Lower leg skin (tissue), 4 donors: ENCODE results near the gene ARHGEF6. TPM values are rescaled to one million over a fixed set of nuclear protein-coding genes. Genes with fewer than 3 reads are reported as not detected.
"Not testable (repeated sequence)": the region's sequence is repeated elsewhere in the genome, so short reads cannot be mapped to it uniquely, and the experiment has no call there.

Experiments
- DNase-seq, 2 donors: peaks; one replicate each; pipeline ENCODE4 v3.0.0-alpha.2; 2019; ENCODE audit warnings: low spot score in 2 of 2
- H3K4me3 ChIP-seq: fragments of 200-600 bp; sonication (generic); 2 replicates; pipeline ENCODE4 v1.5.1; 2017; ENCODE audit warnings: mild to moderate bottlenecking, low read depth; ENCODE audit not compliant: poor library complexity, severe bottlenecking
- POLR2A ChIP-seq, 2 donors: fragments of 450-650 bp; IDR thresholded peaks; one replicate each; pipeline ENCODE4 v1.6.1; 2016 to 2017; ENCODE audit warnings: antibody characterized with exemption in 2 of 2, mild to moderate bottlenecking in 1 of 2, moderate library complexity in 1 of 2
- WGBS, 2 donors: methylation state at CpG; one replicate each; pipeline ENCODE4 v1.1.5; 2018; 5-methylcytosine and 5-hydroxymethylcytosine counted together
- intact Hi-C: fragments of 100-400 bp; cut with DNase I; formaldehyde crosslinking; loops from one replicate; pipeline ENCODE4 v1.15.0; 2023; ENCODE audit warnings: low total_unique reads
- total RNA-seq, 4 donors: library from RNA; depleted of rRNA; stranded (reverse); fragments of >200 nt; gene quantifications; one replicate each; pipeline ENCODE4 v1.1.0, GENCODE V29; 2016
- TF ChIP-seq, protein P1 (sequence below), 3 donors: fragments of 450-650 bp; IDR thresholded peaks; one replicate each; pipeline ENCODE4 v1.5.1; 2016; ENCODE audit warnings: antibody characterized with exemption in 3 of 3, mild to moderate bottlenecking in 3 of 3, moderate library complexity in 2 of 3

The ARHGEF6 gene
- total RNA-seq, 4 donors from 2014 or later: 5.8 to 9.6 (median 7.9) TPM

DNA sequence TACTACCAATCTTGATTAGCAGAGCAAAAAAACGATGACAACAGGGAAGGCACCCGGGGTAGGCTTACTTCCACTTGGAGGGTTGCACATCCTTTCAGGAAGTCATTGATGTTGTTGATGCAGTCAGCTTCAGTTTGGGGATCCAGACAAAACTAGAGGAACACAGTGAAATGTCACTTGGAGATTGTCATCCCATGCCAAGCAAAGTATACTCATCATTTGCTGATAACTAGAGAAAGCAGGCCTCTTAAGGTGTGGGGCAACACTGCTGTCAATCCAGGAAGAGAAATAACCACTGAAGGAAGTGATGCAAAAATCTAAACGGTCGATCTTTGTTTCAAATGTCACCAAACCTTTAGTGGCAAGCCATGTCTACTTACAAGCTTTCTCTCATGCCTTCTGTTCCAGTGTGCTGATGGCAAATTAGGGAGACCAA, 1.4 kb downstream of the ARHGEF6 start:
- 49 to 57% methylated on average over 4 of the region's 4 CpGs for WGBS, 2 donors
- DNase-seq: no peak
- TF ChIP-seq POLR2A (IDR thresholded peaks at IDR 0.05): no peak
- TF ChIP-seq, protein P1, sequence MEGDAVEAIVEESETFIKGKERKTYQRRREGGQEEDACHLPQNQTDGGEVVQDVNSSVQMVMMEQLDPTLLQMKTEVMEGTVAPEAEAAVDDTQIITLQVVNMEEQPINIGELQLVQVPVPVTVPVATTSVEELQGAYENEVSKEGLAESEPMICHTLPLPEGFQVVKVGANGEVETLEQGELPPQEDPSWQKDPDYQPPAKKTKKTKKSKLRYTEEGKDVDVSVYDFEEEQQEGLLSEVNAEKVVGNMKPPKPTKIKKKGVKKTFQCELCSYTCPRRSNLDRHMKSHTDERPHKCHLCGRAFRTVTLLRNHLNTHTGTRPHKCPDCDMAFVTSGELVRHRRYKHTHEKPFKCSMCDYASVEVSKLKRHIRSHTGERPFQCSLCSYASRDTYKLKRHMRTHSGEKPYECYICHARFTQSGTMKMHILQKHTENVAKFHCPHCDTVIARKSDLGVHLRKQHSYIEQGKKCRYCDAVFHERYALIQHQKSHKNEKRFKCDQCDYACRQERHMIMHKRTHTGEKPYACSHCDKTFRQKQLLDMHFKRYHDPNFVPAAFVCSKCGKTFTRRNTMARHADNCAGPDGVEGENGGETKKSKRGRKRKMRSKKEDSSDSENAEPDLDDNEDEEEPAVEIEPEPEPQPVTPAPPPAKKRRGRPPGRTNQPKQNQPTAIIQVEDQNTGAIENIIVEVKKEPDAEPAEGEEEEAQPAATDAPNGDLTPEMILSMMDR (IDR thresholded peaks at IDR 0.05): no peak
- intact Hi-C loops: no loop called here
- H3K4me3 ChIP-seq: no peak overlapping the region

DNA sequence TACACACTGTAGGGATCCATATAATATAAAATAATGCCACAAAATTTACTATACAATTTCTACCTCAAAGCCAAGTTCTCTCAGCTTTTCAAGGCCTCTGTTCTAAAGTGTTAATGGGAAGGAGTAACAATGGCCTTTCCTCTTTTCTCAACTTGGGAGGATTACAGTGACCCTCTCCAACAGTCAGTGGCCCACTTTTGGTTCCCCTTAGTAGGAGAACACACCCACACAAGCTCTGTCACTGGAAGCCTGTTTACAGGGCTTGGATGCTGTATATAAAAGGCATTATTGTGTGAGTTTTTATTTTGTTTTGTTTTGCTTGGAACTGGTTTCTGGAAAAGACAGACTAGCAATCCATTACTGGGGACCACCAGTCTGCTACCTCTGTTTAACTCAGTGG, 1.8 kb downstream of the ARHGEF6 start:
- intact Hi-C loops: no loop called here
- DNase-seq: no peak
- TF ChIP-seq, protein P1 (IDR thresholded peaks at IDR 0.05): no peak
- TF ChIP-seq POLR2A (IDR thresholded peaks at IDR 0.05): no peak
- H3K4me3 ChIP-seq: no peak overlapping the region

DNA sequence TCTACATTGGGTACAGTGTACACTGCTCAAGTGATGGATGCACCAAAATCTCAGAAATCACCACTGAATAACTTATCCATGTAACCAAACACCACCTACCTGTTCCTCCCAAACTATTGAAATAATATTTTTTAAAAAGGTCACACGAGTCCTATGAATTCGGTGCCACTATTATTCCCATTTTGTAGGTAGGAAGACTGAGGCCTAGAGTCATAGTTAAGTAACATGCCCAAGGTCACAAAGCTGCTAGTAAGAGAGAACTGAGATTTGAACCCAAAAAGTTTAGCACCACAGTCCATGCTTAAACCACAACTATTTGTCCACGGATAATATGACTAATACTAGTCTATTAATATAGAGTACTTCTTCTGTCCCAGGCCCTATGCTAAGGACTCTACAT, 2.7 kb downstream of the ARHGEF6 start:
- TF ChIP-seq POLR2A (IDR thresholded peaks at IDR 0.05): no peak
- TF ChIP-seq, protein P1 (IDR thresholded peaks at IDR 0.05): no peak
- intact Hi-C loops: no loop called here
- no peak for DNase-seq
- H3K4me3 ChIP-seq: no peak overlapping the region
- 85 to 90% methylated on average over 3 of the region's 3 CpGs for WGBS, 2 donors

DNA sequence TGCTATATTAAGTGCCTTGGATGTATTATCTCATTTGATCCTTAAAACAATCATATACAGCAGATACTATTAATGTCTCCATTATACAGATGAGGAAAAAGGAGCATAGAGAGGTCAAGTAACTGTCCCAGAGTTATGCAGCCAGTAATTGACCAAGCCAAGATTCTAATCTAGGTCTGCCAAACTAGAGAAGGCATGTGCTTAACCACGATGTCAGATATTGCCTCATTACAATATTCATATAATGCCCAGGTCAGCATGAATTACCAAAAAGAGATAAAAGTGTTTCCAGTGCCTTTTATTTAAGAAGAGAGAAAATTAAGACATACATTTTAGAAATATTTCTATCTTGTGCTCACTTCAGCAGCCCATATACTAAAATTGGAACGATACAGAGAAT, 7.1 kb downstream of the ARHGEF6 start:
- DNase-seq: no peak
- WGBS, 2 donors: 72 to 78% methylated on average over 2 of the region's 2 CpGs
- TF ChIP-seq, protein P1 (IDR thresholded peaks at IDR 0.05): no peak
- no peak for TF ChIP-seq POLR2A (IDR thresholded peaks at IDR 0.05)
- H3K4me3 ChIP-seq: no peak overlapping the region
- intact Hi-C loops: no loop called here

DNA sequence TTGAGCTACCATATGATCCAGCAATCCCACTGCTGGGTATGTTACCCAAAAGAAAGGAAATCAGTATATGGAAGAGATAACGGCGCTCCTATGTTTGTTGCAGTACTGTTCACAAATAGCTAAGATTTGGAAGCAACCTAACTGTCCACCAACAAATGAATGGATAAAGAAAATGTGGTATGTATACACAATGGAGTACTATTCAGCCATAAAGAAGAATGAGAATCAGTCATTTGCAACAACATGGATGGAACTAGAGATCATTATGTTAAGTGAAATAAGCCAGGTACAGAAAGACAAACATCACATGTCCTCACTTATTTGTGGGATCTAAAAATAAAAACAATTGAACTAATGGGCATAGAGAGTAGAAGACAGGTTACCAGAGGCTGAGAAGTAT, 8.9 kb downstream of the ARHGEF6 start:
- H3K4me3 ChIP-seq, intact Hi-C loops, DNase-seq: not testable (repeated sequence)
- WGBS, 2 donors: 77 to 96% methylated on average over 2 of the region's 2 CpGs

DNA sequence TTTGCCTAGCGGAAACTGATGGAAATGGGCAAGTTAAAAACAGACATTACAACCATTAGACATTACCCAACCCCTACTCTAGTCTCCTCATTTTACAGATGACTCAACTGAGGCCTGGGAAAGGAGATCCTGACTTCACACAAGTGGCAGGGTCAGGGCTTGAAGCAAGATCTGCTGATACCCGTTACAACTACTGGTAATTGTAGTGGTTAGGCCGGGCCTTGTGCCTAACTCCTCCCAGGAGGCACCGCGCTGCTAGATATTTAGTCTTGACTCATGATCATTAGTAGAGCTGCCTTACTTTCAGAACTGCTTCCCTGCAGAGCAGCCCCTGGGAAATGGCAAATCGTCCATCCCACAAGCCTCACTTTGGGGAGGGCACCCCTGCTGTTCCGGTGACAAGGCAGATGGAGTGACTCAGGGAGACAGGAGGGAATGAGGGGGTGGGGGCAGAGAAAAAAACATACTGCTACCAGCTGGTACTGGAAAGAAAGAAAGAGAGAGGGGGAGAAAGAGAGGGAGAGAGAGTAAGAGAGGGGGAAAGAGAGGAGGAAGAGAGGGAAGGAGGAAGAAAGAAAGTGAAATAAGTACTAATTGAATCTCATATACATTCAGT, 12.2 kb downstream of the ARHGEF6 start:
- intact Hi-C loops: no loop called here
- TF ChIP-seq POLR2A (IDR thresholded peaks at IDR 0.05): no peak
- TF ChIP-seq, protein P1 (IDR thresholded peaks at IDR 0.05): no peak
- WGBS, 2 donors: 16 to 48% methylated on average over 7 of the region's 7 CpGs
- DNase-seq: peak; percentile 26 to 92
- no peak overlapping the region for H3K4me3 ChIP-seq
